Measurements from ENCODE around the gene LY6G6F. TPM values are rescaled to one million over a fixed set of nuclear protein-coding genes. Genes with fewer than 3 reads are reported as not detected.

The LY6G6F gene
- total and polyA plus RNA-seq, 2 of the 13 experiments (the other 11 are each of a cell fraction or from before 2014, with no cell fraction given) = not detected

GRCh38 chr6:31728767-31729514 is 22.3 kb downstream of the LY6G6F start, which contains the start of gene DDAH2 (continued):
- no peak for TF ChIP-seq GRHL1 (CRISPR knock-in tag; conservative IDR thresholded peaks at IDR 0.05)
- peak; percentile 63; the same call in 1 of the 2 replicates for TF ChIP-seq ZNF768 (CRISPR knock-in tag; IDR thresholded peaks at IDR 0.05)
- TF ChIP-seq PBX2 (CRISPR knock-in tag; IDR thresholded peaks at IDR 0.05) = no peak
- 0 out of 2 replicates have a peak, but pooled peaks have one; percentile 33 for TF ChIP-seq DNMT3B (CRISPR knock-in tag; conservative IDR thresholded peaks at IDR 0.05)
- TF ChIP-seq TGIF2 (CRISPR knock-in tag; IDR thresholded peaks at IDR 0.05) = no peak
- TF ChIP-seq ZNF572 (CRISPR knock-in tag; IDR thresholded peaks at IDR 0.05) = 0 out of 2 replicates have a peak, but pooled peaks have one; percentile 81
- TF ChIP-seq NCOA2 (CRISPR knock-in tag; IDR thresholded peaks at IDR 0.05) = no peak
- TF ChIP-seq ELF1 (CRISPR knock-in tag; IDR thresholded peaks at IDR 0.05) = no peak
- TF ChIP-seq ZZZ3 (CRISPR knock-in tag; IDR thresholded peaks at IDR 0.05; ENCODE audit: borderline replicate concordance) = 0 out of 2 replicates have a peak, but pooled peaks have one; percentile 20
- TF ChIP-seq ZNF407 (CRISPR knock-in tag; IDR thresholded peaks at IDR 0.05; ENCODE audit: not compliant biosample characterization) = no peak
- no peak for TF ChIP-seq ETV5 (CRISPR knock-in tag; IDR thresholded peaks at IDR 0.05; ENCODE audit: borderline replicate concordance)
- TF ChIP-seq ZMYM4 (CRISPR knock-in tag; IDR thresholded peaks at IDR 0.05) = peak; percentile 0; the same call in 1 of the 2 replicates
- no peak for TF ChIP-seq ZNF441 (CRISPR knock-in tag; IDR thresholded peaks at IDR 0.05; ENCODE audit: borderline replicate concordance)
- TF ChIP-seq CSRNP2 (CRISPR knock-in tag; conservative IDR thresholded peaks at IDR 0.05; ENCODE audit: low read depth) = no peak
- 0 out of 2 replicates have a peak, but pooled peaks have one; percentile 16 for TF ChIP-seq RXRA (CRISPR knock-in tag; IDR thresholded peaks at IDR 0.05)
- no peak for TF ChIP-seq IRF2 (CRISPR knock-in tag; IDR thresholded peaks at IDR 0.05)
- no peak for TF ChIP-seq HDAC6 (IDR thresholded peaks at IDR 0.05; ENCODE audit: low read depth, low read length)
